Stimulated activated CD8-positive, alpha-beta memory T cell treated with anti-CD3 and anti-CD28 coated beads, Interleukin-7, amount 100 ng/mL, for 1 hour (primary cell): ENCODE results near the gene TRMT61A.
"Not testable (repeated sequence)": the region's sequence is repeated elsewhere in the genome, so short reads cannot be mapped to it uniquely, and the experiment has no call there.

ENCODE experiments used
- DNase-seq, 2 donors: peaks; one replicate each; pipeline ENCODE4 v3.0.0-alpha.2; 2020; ENCODE audit warnings: low read depth in 2 of 2

The TRMT61A gene

DNA sequence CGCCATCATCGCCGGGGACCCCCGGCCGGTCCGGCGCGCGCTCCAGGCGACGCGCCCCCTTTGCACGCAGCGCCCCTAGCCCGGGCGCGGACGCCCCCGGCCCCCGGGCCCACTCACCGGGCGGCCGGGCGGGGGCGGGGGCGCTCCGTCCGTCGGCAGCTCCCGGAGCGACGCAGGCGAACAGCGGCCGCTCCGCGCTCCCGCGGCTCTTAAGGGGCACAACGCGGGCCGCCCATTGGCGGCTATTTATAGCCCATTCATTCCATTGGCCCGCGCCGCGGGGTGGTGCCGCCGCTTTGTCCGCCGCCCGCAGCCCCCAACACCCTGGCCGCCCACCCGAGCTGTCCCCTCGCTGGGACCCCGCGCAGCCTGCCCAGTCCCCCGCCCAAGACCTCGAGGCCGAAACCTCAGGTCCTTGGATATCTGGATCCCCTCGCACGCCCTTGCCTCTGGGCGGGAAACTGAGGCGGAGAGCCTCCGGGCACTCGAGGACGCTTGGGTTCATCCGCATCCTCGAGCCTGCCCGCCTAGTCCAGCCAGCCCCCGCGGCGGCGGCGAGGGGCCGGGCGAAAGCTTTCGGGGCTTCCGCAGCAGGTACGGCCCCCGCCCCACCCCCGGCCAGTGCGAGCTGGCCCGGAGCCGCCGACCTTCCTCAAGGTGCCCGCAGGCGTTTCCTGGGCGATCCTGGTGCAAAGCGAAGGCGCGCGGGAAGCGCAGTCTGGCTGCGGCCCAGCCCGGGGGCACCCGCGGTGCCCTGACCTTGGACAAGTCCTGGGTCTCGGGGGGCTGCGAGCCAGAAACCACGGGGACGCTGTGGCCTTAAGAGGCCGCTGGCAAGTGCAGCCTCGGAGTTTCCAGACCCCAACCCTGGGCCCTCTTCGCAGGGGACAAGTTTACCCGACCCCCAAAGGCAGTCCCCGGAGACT is 6.1 kb upstream of the TRMT61A start, which contains the start of gene CKB:
TSS of gene CKB (minus strand) at position 182 of the 926 bp plus-strand sequence. CDS start 337 bp downstream, outside the sequence.
- no peak for DNase-seq

DNA sequence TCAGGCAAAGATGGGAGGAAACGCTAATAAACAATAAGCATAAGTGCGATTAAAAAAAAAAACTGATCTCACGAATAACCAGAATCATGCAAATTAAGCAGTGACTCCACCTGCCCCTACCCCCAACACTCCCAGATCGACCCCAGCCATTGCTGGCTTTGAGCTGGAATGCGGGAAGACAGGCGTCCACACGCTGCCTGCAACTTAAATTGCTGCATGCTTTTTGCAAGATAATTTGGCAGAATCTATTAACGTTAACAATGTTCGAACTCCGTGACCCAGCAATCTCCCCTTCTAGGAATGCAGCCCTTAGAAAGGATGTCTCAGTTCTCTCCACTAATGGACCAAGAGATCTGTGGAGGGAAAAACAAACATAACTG is 5.4 kb upstream of the TRMT61A start:
- DNase-seq = no peak

GRCh38 chr14:103524002-103524935 is 4.7 kb upstream of the TRMT61A start:
- DNase-seq = no peak

- not testable (repeated sequence) for DNase-seq
These were observed 3.4 kb upstream of the TRMT61A start for GRCh38 chr14:103525430-103526246.

GRCh38 chr14:103526247-103526913 is 2.6 kb upstream of the TRMT61A start:
- no peak for DNase-seq

DNA sequence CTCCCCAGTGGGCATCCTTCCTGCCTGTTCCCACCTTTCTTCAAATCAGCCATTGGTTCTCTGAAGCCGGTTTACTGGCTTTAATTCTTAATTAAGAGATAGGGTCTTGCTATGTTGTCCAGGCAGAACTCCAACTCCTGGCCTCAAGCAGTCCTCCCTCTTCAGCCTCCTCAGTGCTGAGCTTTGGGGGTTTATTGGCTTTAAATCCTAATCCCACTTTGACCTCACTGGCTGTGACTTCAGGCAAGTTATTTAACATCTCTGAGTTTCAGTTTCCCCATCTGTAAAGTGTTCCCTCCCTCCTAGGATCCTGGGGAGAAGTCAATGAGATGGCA is 2.1 kb upstream of the TRMT61A start:
- no peak for DNase-seq

- DNase-seq = no peak
These were observed 1.4 kb upstream of the TRMT61A start for GRCh38 chr14:103527408-103528145.

DNA sequence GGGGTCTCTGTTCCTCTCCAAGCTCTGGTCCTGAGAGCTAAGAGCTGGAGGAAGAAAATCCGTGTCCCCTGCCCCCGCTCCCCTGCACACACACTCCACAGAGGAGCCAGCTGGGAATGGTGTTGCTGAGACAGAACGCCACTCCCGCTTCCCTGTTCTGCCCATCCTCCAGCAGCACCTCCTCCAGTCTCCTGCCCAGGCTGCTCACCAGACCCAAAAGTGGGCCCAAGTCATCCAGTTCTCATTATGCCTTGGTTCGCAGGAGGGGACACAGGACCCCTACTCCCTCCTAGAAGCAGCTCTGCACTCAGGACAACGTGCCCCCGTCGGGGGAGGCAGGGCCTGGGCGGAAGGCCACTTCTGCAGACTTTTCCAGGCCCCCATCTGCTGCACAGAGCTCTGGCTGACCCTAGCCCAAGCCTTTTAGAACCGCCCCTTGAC is 830 bp upstream of the TRMT61A start:
- DNase-seq = no peak

DNA sequence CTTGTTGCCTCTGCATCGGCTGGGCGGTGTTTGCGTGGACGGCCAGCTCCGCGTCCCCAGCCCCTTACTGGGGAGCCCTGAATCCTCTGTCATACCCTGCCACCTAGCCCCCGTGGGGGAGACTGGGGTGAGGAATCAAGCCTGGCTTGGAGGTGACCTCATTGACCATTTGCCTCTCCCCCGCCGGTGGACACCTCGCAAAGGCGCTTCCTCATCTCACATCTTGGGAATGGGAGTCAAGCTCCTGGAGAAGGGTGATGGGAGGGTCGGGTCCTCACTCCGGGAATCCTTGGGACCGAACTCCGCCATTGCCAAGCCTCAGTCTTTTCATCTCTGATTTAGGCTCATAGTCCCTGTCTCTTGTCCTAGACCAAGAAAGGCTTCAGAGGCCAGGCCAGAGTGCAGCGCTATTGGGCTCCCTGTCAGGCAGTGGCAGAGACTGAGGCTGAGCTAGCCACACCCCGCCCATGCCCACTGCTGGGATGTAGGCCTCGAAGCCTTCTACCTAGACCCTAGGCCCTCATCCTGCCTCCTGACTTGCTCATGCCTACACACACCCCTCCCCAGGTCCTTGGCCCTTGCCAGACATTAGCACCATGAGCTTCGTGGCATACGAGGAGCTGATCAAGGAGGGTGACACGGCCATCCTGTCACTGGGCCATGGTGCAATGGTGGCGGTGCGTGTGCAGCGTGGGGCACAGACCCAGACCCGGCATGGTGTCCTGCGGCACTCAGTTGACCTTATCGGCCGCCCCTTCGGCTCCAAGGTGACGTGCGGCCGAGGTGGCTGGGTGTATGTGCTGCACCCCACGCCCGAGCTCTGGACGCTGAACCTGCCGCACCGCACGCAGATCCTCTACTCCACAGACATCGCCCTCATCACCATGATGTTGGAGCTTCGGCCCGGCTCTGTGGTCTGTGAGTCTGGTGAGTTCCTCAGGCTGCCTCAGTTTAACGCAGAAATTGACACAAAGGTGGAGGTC is 678 bp downstream of the TRMT61A start:
- DNase-seq = no peak

- no peak for DNase-seq
These were observed 1.4 kb downstream of the TRMT61A start for GRCh38 chr14:103530390-103530789.

DNA sequence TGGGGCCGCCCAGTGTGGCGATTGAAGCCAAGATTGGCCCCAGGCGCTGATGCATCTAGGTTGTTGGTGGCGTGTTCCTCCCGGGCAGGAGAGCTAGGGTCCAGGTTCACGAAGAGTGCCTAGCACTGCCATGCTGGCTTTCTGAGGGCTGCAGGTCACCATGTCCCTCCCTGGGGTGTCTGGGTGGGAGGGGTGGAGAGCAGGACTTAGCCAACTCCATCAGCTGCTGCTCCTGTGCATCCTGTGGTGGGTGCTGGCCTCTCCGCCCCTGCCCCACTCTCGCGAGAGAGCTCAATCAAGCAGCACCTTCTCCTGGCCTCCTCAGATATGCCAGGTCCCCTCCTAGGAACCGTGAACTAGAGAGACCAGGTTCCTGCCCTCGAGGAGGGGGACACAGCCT is 1.8 kb downstream of the TRMT61A start:
- no peak for DNase-seq

- no peak for DNase-seq
These were observed 2.6 kb downstream of the TRMT61A start for GRCh38 chr14:103531421-103532215.

- DNase-seq = no peak
These were observed 3.5 kb downstream of the TRMT61A start for GRCh38 chr14:103532216-103533136.

DNA sequence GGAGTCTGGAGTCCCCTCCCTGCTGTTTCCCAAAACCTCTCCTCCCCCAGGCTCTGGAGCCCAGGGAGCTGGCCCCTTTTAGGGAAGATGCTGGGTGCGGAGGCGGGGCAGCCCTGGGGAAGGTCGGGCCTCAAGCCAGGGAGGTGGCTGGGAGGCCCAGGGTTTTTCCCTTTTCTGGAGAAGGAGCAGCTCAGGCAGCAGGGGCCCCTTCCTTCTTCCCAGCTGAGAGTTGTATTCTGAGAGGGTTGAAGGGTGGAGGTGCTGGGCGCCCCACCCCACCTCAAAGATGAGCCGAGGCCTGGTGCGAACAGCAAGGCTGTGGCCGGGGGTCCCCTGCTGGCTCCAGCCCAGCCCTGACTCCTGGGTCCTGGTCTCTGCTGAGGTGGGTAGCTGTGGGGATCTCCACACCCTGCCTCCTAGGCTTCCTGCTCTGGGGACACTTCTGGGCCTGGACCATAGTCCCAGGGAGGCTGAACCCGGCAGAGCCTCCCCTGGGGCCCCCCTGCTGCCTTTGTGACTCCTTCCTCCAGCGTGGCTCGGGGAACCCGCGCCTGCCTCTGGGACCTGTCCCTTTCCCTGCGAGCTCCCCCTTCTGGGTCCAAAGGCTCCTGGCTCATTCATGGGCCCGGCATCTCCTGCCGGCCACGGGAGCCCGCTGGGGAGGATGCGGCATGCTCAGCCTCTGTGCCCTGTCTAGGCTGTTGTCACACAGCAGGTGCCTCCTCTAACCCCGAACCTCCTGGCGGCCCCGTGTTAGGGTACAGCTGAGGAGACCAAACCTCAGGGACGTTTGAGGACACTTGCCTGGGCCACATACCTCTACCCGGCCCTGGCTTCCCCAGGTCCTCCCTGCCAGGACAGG is 4.4 kb downstream of the TRMT61A start:
- DNase-seq = no peak

- no peak for DNase-seq
These were observed 5.1 kb downstream of the TRMT61A start for GRCh38 chr14:103533999-103534575.

DNA sequence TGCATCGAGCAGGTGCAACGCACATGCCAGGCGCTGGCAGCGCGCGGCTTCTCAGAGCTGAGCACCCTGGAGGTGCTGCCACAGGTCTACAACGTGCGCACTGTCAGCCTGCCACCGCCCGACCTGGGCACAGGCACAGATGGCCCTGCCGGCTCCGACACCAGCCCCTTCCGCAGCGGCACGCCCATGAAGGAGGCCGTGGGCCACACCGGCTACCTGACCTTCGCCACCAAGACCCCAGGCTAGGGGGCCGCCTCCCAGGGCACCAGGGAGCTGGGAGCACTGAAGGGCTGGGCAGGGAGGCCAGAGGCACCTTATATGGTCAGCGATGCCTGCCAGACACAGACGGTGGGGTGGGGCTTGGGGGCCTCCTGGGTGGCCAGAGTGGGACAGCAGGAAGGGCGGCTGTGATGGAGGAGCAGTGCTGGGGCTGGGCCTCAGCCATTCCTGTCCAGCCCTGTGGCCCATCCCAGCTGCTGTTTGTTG is 5.6 kb downstream of the TRMT61A start:
- no peak for DNase-seq
